HepG2 (cell line): ENCODE data around the gene SLC9A9. TPM values are rescaled to one million over a fixed set of nuclear protein-coding genes. Genes with fewer than 3 reads are reported as not detected.

Source experiments
- ATAC-seq: fragments of 200-7000 bp; cut with Tn5 transposase; 3 replicates; pipeline ENCODE4 v1.9.1; 2020; ENCODE audit warnings: mild to moderate bottlenecking, moderate library complexity
- BruUV-seq: library from RNA; stranded (reverse); fragments of 400-500 nt; replicated peaks from 2 replicates; lab custom pipeline; 2021; lab: Mats Ljungman, UMichigan
- CTCF ChIA-PET: fragments of 300-600 bp; formaldehyde crosslinking; extraction: SDS; loops from one replicate; lab custom pipeline; 2021; ENCODE audit warnings: low total read pairs, inconsistent platforms, low intra/inter-chr PET ratio; lab: Yijun Ruan, JAX
- POLR2A ChIA-PET: fragments of 350-600 bp; sonication (Branson Sonifier 250); formaldehyde crosslinking; loops from one replicate; lab custom pipeline; 2020; ENCODE audit warnings: antibody characterized with exemption, inconsistent platforms; lab: Yijun Ruan, JAX
- DNase-seq: peaks from one replicate; pipeline ENCODE4 v3.0.0-alpha.2; 2015; ENCODE audit warnings: low spot score
- FAIRE-seq: peaks from 3 replicates; lab custom pipeline; 2011; peaks lifted over from hg19 to GRCh38; lab: Jason Lieb, UNC
- H2AFZ ChIP-seq: one replicate; pipeline ENCODE4 v1.6.1; 2011; ENCODE audit warnings: low read length, inconsistent platforms
- H3K27ac ChIP-seq: fragments of 300-600 bp; 3 replicates; pipeline ENCODE4 v1.8.0; 2011; ENCODE audit warnings: mixed run types, mild to moderate bottlenecking, mixed read lengths, low read length, inconsistent platforms; ENCODE audit not compliant: insufficient read depth; ENCODE audit errors: extremely low read length
- H3K27me3 ChIP-seq, 2 experiments: fragments of 200-600 bp in 1 of 2; 2 replicates in 1 of 2; 3 replicates in 1 of 2; pipeline versions ENCODE4 v1.6.0 to v1.8.0; 2011; ENCODE audit warnings: low read length in 2 of 2, mild to moderate bottlenecking in 2 of 2, moderate library complexity in 2 of 2, inconsistent platforms in 1 of 2; ENCODE audit not compliant: insufficient read depth in 2 of 2, control insufficient read depth in 1 of 2
- H3K36me3 ChIP-seq, 2 experiments: fragments of 200-600 bp in 1 of 2; replicated peaks in 1 of 2; 2 replicates in 1 of 2; 3 replicates in 1 of 2; pipeline versions ENCODE4 v1.5.1 to v1.8.0; 2011; ENCODE audit warnings: low read length in 2 of 2, inconsistent platforms in 1 of 2; ENCODE audit not compliant: insufficient read depth in 2 of 2, control insufficient read depth in 1 of 2
- H3K4me1 ChIP-seq: 2 replicates; pipeline ENCODE4 v1.5.1; 2012; ENCODE audit warnings: low read length, inconsistent platforms; ENCODE audit not compliant: insufficient read depth
- H3K4me2 ChIP-seq: 2 replicates; pipeline ENCODE4 v1.6.0; 2011; ENCODE audit warnings: low read depth, low read length, inconsistent platforms
- H3K4me3 ChIP-seq, 3 experiments: fragments of 200-600 bp in 1 of 3; sonication (generic), shearing (Covaris generic) in 1 of 3; replicated peaks in 1 of 3; 2 replicates each; pipeline ENCODE4 v1.5.1; 2011 to 2016; ENCODE audit warnings: low read length in 3 of 3, inconsistent platforms in 2 of 3, low read depth in 2 of 3, mild to moderate bottlenecking in 2 of 3, control low read depth in 1 of 3, mixed read lengths in 1 of 3; ENCODE audit not compliant: insufficient read depth in 1 of 3
- H3K79me2 ChIP-seq: one replicate; pipeline ENCODE4 v1.6.1; 2011; ENCODE audit warnings: low read length, inconsistent platforms; ENCODE audit not compliant: insufficient read depth
- H3K9ac ChIP-seq: 2 replicates; pipeline ENCODE4 v1.6.0; 2011; ENCODE audit warnings: mild to moderate bottlenecking, low read depth, low read length, inconsistent platforms; ENCODE audit not compliant: insufficient read depth
- H3K9me3 ChIP-seq: 2 replicates; pipeline ENCODE4 v1.5.1; 2012; ENCODE audit warnings: mild to moderate bottlenecking, low read length
- H4K20me1 ChIP-seq: 2 replicates; pipeline ENCODE4 v1.6.0; 2011; ENCODE audit warnings: inconsistent platforms, mild to moderate bottlenecking, low read length, moderate library complexity; ENCODE audit not compliant: insufficient read depth
- GABPB1 ChIP-seq: IDR thresholded peaks from 2 replicates; pipeline ENCODE4 v1.6.1; 2016; ENCODE audit warnings: mild to moderate bottlenecking, missing genetic modification reagents, moderate library complexity, missing compliant biosample characterization
- MAFF ChIP-seq: IDR thresholded peaks from 2 replicates; pipeline ENCODE4 v1.6.1; 2011; ENCODE audit warnings: low read depth, low read length, improper control_type of control experiment
- MAZ ChIP-seq, 2 experiments: sonication (generic) in 1 of 2; formaldehyde crosslinking in 1 of 2; IDR thresholded peaks; 2 replicates each; pipeline versions ENCODE4 v1.5.0 to v1.6.1; 2012 to 2020; ENCODE audit warnings: low read depth in 2 of 2, mild to moderate bottlenecking in 2 of 2, borderline replicate concordance in 1 of 2, improper control_type of control experiment in 1 of 2, low read length in 1 of 2, missing genetic modification reagents in 1 of 2, moderate library complexity in 1 of 2
- NFE2 ChIP-seq: sonication (generic); formaldehyde crosslinking; IDR thresholded peaks from 2 replicates; pipeline ENCODE4 v1.4.0; 2020; ENCODE audit warnings: missing genetic modification reagents
- RXRB ChIP-seq: IDR thresholded peaks from 2 replicates; pipeline ENCODE4 v1.6.1; 2016; ENCODE audit warnings: borderline replicate concordance, missing genetic modification reagents, missing compliant biosample characterization
- ZBTB3 ChIP-seq: sonication (generic); formaldehyde crosslinking; IDR thresholded peaks from 2 replicates; pipeline ENCODE4 v1.4.0; 2020; ENCODE audit warnings: low read depth, mild to moderate bottlenecking, moderate library complexity, missing genetic modification reagents, borderline replicate concordance
- ZNF556 ChIP-seq: sonication (generic); formaldehyde crosslinking; IDR thresholded peaks from 2 replicates; pipeline ENCODE4 v1.4.0; 2020; ENCODE audit warnings: mild to moderate bottlenecking, missing genetic modification reagents, borderline replicate concordance
- ZNF766 ChIP-seq: sonication (generic); formaldehyde crosslinking; IDR thresholded peaks from 2 replicates; pipeline ENCODE4 v1.5.0; 2020; ENCODE audit warnings: missing genetic modification reagents, borderline replicate concordance
- ZNF841 ChIP-seq: sonication (generic); formaldehyde crosslinking; IDR thresholded peaks from 2 replicates; pipeline ENCODE4 v1.8.1; 2023; ENCODE audit warnings: missing genetic modification reagents, borderline replicate concordance
- ZNF883 ChIP-seq: sonication (generic); formaldehyde crosslinking; IDR thresholded peaks from 2 replicates; pipeline ENCODE4 v1.5.1; 2020; ENCODE audit warnings: mild to moderate bottlenecking, missing genetic modification reagents; ENCODE audit errors: not compliant biosample characterization
- WGBS: methylation state at CpG from one replicate; pipeline ENCODE4 v1.1.6; 2017; ENCODE audit warnings: low lambda C conversion rate; 5-methylcytosine and 5-hydroxymethylcytosine counted together
- in situ Hi-C: cut with HindIII; loops from 2 replicates; pipeline ENCODE4 v1.10.0; 2017; ENCODE audit warnings: low pct_unique_long_range_greater_than_20kb; ENCODE audit not compliant: extremely low pct_ligation_motif_present
- intact Hi-C: fragments of 100-400 bp; cut with micrococcal nuclease; formaldehyde crosslinking; loops from one replicate; pipeline ENCODE4 v1.10.0; 2022; ENCODE audit not compliant: unreplicated experiment
- polyA plus RNA-seq, 8 experiments: library from polyadenylated mRNA; depleted of rRNA in 3 of 8; stranded (reverse) in 7 of 8; unstranded in 1 of 8; fragments of >200 nt; fragmentation: Illumina TruSeq in 4 of 8; extraction: Trizol in 4 of 8; gene quantifications; 2 replicates each; pipeline versions ENCODE4 v1.2.1 to v1.2.3, GENCODE V29; 2011 to 2016; ENCODE audit warnings: low read depth in 4 of 8, missing spikeins in 1 of 8, mixed read lengths in 1 of 8; ENCODE audit not compliant: insufficient read depth in 1 of 8
- total RNA-seq, 5 experiments: library from RNA; depleted of rRNA; stranded (reverse); fragments of >200 nt; fragmentation: Illumina TruSeq; extraction: Trizol; gene quantifications; 2 replicates each; pipeline ENCODE4 v1.2.3, GENCODE V29; 2016; ENCODE audit warnings: low read depth in 1 of 5
- TF ChIP-seq, protein P1 (sequence below), 2 experiments: IDR thresholded peaks; 2 replicates each; pipeline ENCODE4 v1.6.1; 2011 to 2012; ENCODE audit warnings: low read length in 2 of 2, borderline replicate concordance in 1 of 2, low read depth in 1 of 2, mild to moderate bottlenecking in 1 of 2, moderate library complexity in 1 of 2
- TF ChIP-seq, protein P2 (sequence below): sonication (generic); formaldehyde crosslinking; IDR thresholded peaks from 2 replicates; pipeline ENCODE4 v1.8.1; 2023; ENCODE audit warnings: mild to moderate bottlenecking, missing genetic modification reagents, borderline replicate concordance

SLC9A9 gene
- total and polyA plus RNA-seq, 2 of the 13 experiments (the other 11 are each of a cell fraction or from before 2014, with no cell fraction given) = not detected

DNA sequence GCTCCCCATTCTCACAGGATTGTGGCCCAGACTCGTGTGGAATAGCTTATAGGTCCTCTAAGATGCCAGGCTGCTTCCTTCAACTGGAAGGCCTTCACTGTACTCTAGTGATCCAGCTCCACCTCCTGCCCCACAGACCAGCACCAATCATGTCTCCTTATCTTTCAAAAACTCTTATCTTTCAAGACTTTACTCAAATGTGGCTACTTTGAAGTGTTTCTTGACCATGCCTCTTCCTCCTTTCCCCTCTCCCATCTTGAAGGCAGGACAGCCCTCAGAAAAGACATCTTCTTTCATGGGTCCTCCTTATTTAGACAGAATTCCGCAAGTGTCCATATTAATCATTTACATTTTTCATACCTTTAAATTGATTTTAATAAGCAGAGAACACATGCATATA is 586.4 kb downstream of the SLC9A9 start:
- intact Hi-C loops = no loop called here
- no peak overlapping the region for H3K4me3 ChIP-seq
- no peak overlapping the region for H3K4me2 ChIP-seq
- TF ChIP-seq MAFF (no peak), ZNF883 (CRISPR knock-in tag) (no peak)
- CTCF ChIA-PET = no interaction called here
- POLR2A ChIA-PET = no interaction called here
- H3K27ac ChIP-seq = no peak overlapping the region
- H3K79me2 ChIP-seq = no peaks in the 10 kb centered on the region
- FAIRE-seq (no peak), DNase-seq (no peak), ATAC-seq (no peak)
- H2AFZ ChIP-seq = no peak overlapping the region
- no peaks in the 10 kb centered on the region; a peak in 1 of 5 replicates for H3K27me3 ChIP-seq
- H4K20me1 ChIP-seq = no peaks in the 10 kb centered on the region
- BruUV-seq = no TSS peak
- no peaks in the 10 kb centered on the region for H3K36me3 ChIP-seq
- no peaks in the 10 kb centered on the region for H3K4me1 ChIP-seq
- WGBS = 44% methylated on average over 2 of the region's 2 CpGs
- H3K9me3 ChIP-seq = no peaks in the 10 kb centered on the region
- in situ Hi-C loops = no loop called here
- H3K9ac ChIP-seq = no peak overlapping the region

DNA sequence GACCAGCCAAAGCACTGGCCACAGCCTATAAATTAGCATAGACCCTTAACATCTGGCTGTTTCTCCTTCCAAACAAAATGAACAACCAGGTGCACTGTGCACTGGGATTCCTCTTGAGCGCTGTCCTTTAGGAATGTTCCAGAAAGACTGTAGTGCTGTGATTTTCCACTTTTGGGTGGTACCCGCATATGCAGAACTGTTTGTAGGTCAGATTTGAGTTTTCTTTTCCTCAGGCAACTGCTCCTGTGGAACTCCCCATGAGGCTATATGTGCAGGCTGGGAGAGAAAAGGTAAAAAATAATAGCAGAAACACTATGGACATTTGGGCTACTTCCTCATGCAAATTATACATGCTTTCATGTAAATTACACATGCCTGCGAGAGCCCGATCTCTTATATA is 589.6 kb downstream of the SLC9A9 start:
- Histone ChIP-seq H3K4me3 (no peak overlapping the region), H3K27ac (no peak overlapping the region), H3K36me3 (no peaks in the 10 kb centered on the region), H3K27me3 (no peaks in the 10 kb centered on the region; a peak in 1 of 5 replicates), H3K9me3 (no peaks in the 10 kb centered on the region), H3K9ac (no peak overlapping the region), H3K4me1 (no peaks in the 10 kb centered on the region), H4K20me1 (no peaks in the 10 kb centered on the region), H3K79me2 (no peaks in the 10 kb centered on the region), H3K4me2 (no peak overlapping the region), H2AFZ (no peak overlapping the region)
- ChIA-PET CTCF (no interaction called here), POLR2A (no interaction called here)
- WGBS = 14% methylated on average over 4 of the region's 4 CpGs
- intact Hi-C loops = no loop called here
- ATAC-seq (no peak), DNase-seq (no peak), FAIRE-seq (no peak)
- in situ Hi-C loops = no loop called here
- no TSS peak for BruUV-seq
- TF ChIP-seq ZBTB3 (CRISPR knock-in tag) = no peak
- TF ChIP-seq NFE2 (CRISPR knock-in tag) = no peak
- TF ChIP-seq GABPB1 (CRISPR knock-in tag) = no peak
- TF ChIP-seq, protein P1, sequence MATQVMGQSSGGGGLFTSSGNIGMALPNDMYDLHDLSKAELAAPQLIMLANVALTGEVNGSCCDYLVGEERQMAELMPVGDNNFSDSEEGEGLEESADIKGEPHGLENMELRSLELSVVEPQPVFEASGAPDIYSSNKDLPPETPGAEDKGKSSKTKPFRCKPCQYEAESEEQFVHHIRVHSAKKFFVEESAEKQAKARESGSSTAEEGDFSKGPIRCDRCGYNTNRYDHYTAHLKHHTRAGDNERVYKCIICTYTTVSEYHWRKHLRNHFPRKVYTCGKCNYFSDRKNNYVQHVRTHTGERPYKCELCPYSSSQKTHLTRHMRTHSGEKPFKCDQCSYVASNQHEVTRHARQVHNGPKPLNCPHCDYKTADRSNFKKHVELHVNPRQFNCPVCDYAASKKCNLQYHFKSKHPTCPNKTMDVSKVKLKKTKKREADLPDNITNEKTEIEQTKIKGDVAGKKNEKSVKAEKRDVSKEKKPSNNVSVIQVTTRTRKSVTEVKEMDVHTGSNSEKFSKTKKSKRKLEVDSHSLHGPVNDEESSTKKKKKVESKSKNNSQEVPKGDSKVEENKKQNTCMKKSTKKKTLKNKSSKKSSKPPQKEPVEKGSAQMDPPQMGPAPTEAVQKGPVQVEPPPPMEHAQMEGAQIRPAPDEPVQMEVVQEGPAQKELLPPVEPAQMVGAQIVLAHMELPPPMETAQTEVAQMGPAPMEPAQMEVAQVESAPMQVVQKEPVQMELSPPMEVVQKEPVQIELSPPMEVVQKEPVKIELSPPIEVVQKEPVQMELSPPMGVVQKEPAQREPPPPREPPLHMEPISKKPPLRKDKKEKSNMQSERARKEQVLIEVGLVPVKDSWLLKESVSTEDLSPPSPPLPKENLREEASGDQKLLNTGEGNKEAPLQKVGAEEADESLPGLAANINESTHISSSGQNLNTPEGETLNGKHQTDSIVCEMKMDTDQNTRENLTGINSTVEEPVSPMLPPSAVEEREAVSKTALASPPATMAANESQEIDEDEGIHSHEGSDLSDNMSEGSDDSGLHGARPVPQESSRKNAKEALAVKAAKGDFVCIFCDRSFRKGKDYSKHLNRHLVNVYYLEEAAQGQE (IDR thresholded peaks at IDR 0.05; ENCODE audit: borderline replicate concordance in 1 of 2, low read depth in 1 of 2, low read length in 2 of 2) = no peak
- TF ChIP-seq ZNF841 (CRISPR knock-in tag) = no peak
- no peak for TF ChIP-seq RXRB (CRISPR knock-in tag)
- TF ChIP-seq MAZ (IDR thresholded peaks at IDR 0.05; ENCODE audit: borderline replicate concordance, low read depth, low read length) = no peak
- TF ChIP-seq MAZ (CRISPR knock-in tag; IDR thresholded peaks at IDR 0.05; ENCODE audit: low read depth) = no peak
- no peak for TF ChIP-seq ZNF556 (CRISPR knock-in tag)
- TF ChIP-seq, protein P2, sequence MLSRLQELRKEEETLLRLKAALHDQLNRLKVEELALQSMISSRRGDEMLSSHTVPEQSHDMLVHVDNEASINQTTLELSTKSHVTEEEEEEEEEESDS (CRISPR knock-in tag) = no peak
- no peak for TF ChIP-seq ZNF766 (CRISPR knock-in tag)
